ENCODE measurements around the gene LCMT1. TPM values are rescaled to one million over a fixed set of nuclear protein-coding genes. Genes with fewer than 3 reads are reported as not detected.

LCMT1 gene
- total and polyA plus RNA-seq, 9 of the 15 experiments (the other 6 are each of a cell fraction or from before 2014, with no cell fraction given): 20.0 to 42.8 (median 32.3) TPM

GRCh38 chr16:25066747-25067631 lies 44.6 kb upstream of the LCMT1 start (continued):
- TF ChIP-seq ZNF696 (CRISPR knock-in tag; conservative IDR thresholded peaks at IDR 0.05): no peak
- TF ChIP-seq PHB2 (IDR thresholded peaks at IDR 0.05; ENCODE audit: low read depth): no peak
- no peak for TF ChIP-seq CTCF (IDR thresholded peaks at IDR 0.05 in 2 of 3, conservative IDR thresholded peaks at IDR 0.05 in 1 of 3; ENCODE audit: insufficient read depth in 2 of 3, low read depth in 1 of 3, low read length in 3 of 3)
- TF ChIP-seq CREM (IDR thresholded peaks at IDR 0.05; ENCODE audit: low read depth): peak; percentile 81
- no peak for TF ChIP-seq IRF9 (tag; IDR thresholded peaks at IDR 0.05)
- TF ChIP-seq TEAD2 (tag; IDR thresholded peaks at IDR 0.05): no peak
- no peak for TF ChIP-seq STAT5B (CRISPR knock-in tag; IDR thresholded peaks at IDR 0.05)
- TF ChIP-seq GABPA (tag; conservative IDR thresholded peaks at IDR 0.05; ENCODE audit: low read depth): peak; percentile 89
- no peak for TF ChIP-seq KAT2B (IDR thresholded peaks at IDR 0.05; ENCODE audit: low read depth, low read length)
- TF ChIP-seq NR0B1 (IDR thresholded peaks at IDR 0.05; ENCODE audit: partially characterized antibody): no peak
- no peak for TF ChIP-seq TCF3 (CRISPR knock-in tag; IDR thresholded peaks at IDR 0.05)
- no peak for TF ChIP-seq CLOCK (CRISPR knock-in tag; IDR thresholded peaks at IDR 0.05; ENCODE audit: borderline replicate concordance)
- TF ChIP-seq IRF2 (CRISPR knock-in tag; IDR thresholded peaks at IDR 0.05): no peak
- no peak for TF ChIP-seq ZNF445 (CRISPR knock-in tag; IDR thresholded peaks at IDR 0.05; ENCODE audit: low read depth)
- TF ChIP-seq RNF2 (IDR thresholded peaks at IDR 0.05): no peak
- no peak for TF ChIP-seq ZNF217 (CRISPR knock-in tag; IDR thresholded peaks at IDR 0.05)
- TF ChIP-seq RCOR1 (IDR thresholded peaks at IDR 0.05; ENCODE audit: borderline replicate concordance in 1 of 2, low read depth in 2 of 2, low read length in 2 of 2): no peak
- no peak for TF ChIP-seq SRSF9 (IDR thresholded peaks at IDR 0.05; ENCODE audit: borderline replicate concordance, low read depth, low read length)

Data from K562 (cell line).